ENCODE results near the gene TMEM196. TPM values are rescaled to one million over a fixed set of nuclear protein-coding genes. Genes with fewer than 3 reads are reported as not detected.

TMEM196 gene
- total and polyA plus RNA-seq, 2 experiments from 2014 or later: 0.11 TPM; not detected in 1

- TF ChIP-seq ETS1 (IDR thresholded peaks at IDR 0.05): no peak
- no peak for TF ChIP-seq NANOG (IDR thresholded peaks at IDR 0.05; ENCODE audit: borderline replicate concordance)
- no peak for TF ChIP-seq EZH2phosphoT487 (IDR thresholded peaks at IDR 0.05; ENCODE audit: unreplicated experiment)
- no peak for TF ChIP-seq EZH2 (IDR thresholded peaks at IDR 0.05; ENCODE audit: low read depth, unreplicated experiment)
These were observed 72.5 kb downstream of the TMEM196 start (continued) for GRCh38 chr7:19700936-19701335.

- ATAC-seq: no peak
- Mint-ChIP-seq H3K27ac (no peak overlapping the region), H3K36me3 (ENCODE audit: low read depth) (peaks cover 13% of the 10 kb centered on the region; the same call in 2 of the 3 replicates), H3K4me1 (no peaks in the 10 kb centered on the region), H3K27me3 (ENCODE audit: insufficient read depth, low read depth, poor library complexity) (no peaks in the 10 kb centered on the region), H3K9me3 (no peaks in the 10 kb centered on the region; the same call in 2 of the 3 replicates), H3K4me3 (no peak overlapping the region)
- Histone ChIP-seq H3K4me1 (ENCODE audit: insufficient read depth) (peaks cover 3% of the 10 kb centered on the region; the same call in 1 of the 2 replicates), H3K36me3 (ENCODE audit: insufficient read depth) (peaks cover 4% of the 10 kb centered on the region; the same call in 1 of the 2 replicates), H2AFZ (no peak overlapping the region), H3K9me2 (ENCODE audit: insufficient read depth) (no peaks in the 10 kb centered on the region), H3K27me3 (ENCODE audit: insufficient read depth) (no peaks in the 10 kb centered on the region), H3K4me3 (no peak overlapping the region), H3F3A (replicated peaks; ENCODE audit: low read depth) (no peaks in the 10 kb centered on the region), H3K27ac (ENCODE audit: low read depth) (no peak overlapping the region), H4K20me1 (replicated peaks; ENCODE audit: insufficient read depth) (no peaks in the 10 kb centered on the region), H3K4me2 (no peak overlapping the region), H3K79me2 (replicated peaks; ENCODE audit: insufficient read depth) (peaks cover 27% of the 10 kb centered on the region)
- no peak for DNase-seq (ENCODE audit: low spot score)
- TF ChIP-seq STAT1 (IDR thresholded peaks at IDR 0.05; ENCODE audit: unreplicated experiment) (no peak), EZH2phosphoT487 (IDR thresholded peaks at IDR 0.05; ENCODE audit: unreplicated experiment) (no peak), EZH2 (IDR thresholded peaks at IDR 0.05; ENCODE audit: low read depth, unreplicated experiment) (no peak), JUNB (IDR thresholded peaks at IDR 0.05; ENCODE audit: unreplicated experiment) (no peak), ZNF462 (CRISPR knock-in tag; IDR thresholded peaks at IDR 0.05) (no peak), ZNF331 (CRISPR knock-in tag; IDR thresholded peaks at IDR 0.05; ENCODE audit: low read depth) (no peak), REST (IDR thresholded peaks at IDR 0.05; ENCODE audit: unreplicated experiment) (no peak), CTCF (conservative IDR thresholded peaks at IDR 0.05; ENCODE audit: low read depth in 2 of 2) (no peak)
These were observed 75.1 kb downstream of the TMEM196 start for GRCh38 chr7:19698331-19698730.

Measured in GM23338 (cell line).